HL-60 (cell line): ENCODE measurements around the gene FMNL2.

Source experiments
- DNase-seq, 2 experiments: peaks; one replicate each; pipeline ENCODE4 v3.0.0-alpha.2; 2010 to 2020; ENCODE audit warnings: low read depth in 1 of 2, low spot score in 1 of 2
- H3K27ac ChIP-seq: fragments of 250-450 bp; sonication (Bioruptor Pico); replicated peaks from 2 replicates; pipeline ENCODE4 v1.5.1; 2020; ENCODE audit warnings: mild to moderate bottlenecking, moderate library complexity
- H3K27me3 ChIP-seq: fragments of 250-450 bp; sonication (Bioruptor Pico); 2 replicates; pipeline ENCODE4 v1.5.1; 2021; ENCODE audit warnings: mild to moderate bottlenecking, moderate library complexity; ENCODE audit not compliant: insufficient read depth, poor library complexity, severe bottlenecking
- H3K4me3 ChIP-seq: replicated peaks from 2 replicates; pipeline ENCODE4 v1.5.1; 2011; ENCODE audit warnings: mild to moderate bottlenecking, control low read depth, low read length; ENCODE audit not compliant: insufficient read depth
- CTCF ChIP-seq: IDR thresholded peaks from one replicate; pipeline ENCODE4 v1.5.1; 2011; ENCODE audit warnings: low read length, control low read depth, inconsistent platforms; ENCODE audit not compliant: insufficient read depth
- GABPA ChIP-seq: IDR thresholded peaks from 2 replicates; pipeline ENCODE4 v1.6.1; 2012; ENCODE audit warnings: low read depth
- POLR2AphosphoS5 ChIP-seq: IDR thresholded peaks from 2 replicates; pipeline ENCODE4 v1.6.1; 2012; ENCODE audit warnings: low read depth
- REST ChIP-seq: IDR thresholded peaks from 2 replicates; pipeline ENCODE4 v1.6.1; 2012; ENCODE audit warnings: low read depth; ENCODE audit not compliant: insufficient replicate concordance
- SPI1 ChIP-seq: IDR thresholded peaks from 2 replicates; pipeline ENCODE4 v1.6.1; 2012; ENCODE audit warnings: low read depth, mild to moderate bottlenecking, borderline replicate concordance

FMNL2 gene

GRCh38 chr2:152499331-152499816, 164.4 kb downstream of the FMNL2 start:
- Histone ChIP-seq H3K27me3 (no peaks in the 10 kb centered on the region), H3K27ac (no peak overlapping the region), H3K4me3 (no peak overlapping the region)
- TF ChIP-seq POLR2AphosphoS5, result no peak
- no peak for TF ChIP-seq GABPA
- no peak for TF ChIP-seq SPI1
- TF ChIP-seq REST, result no peak
- no peak for TF ChIP-seq CTCF
- DNase-seq, result no peak

- Histone ChIP-seq H3K4me3 (no peak overlapping the region), H3K27ac (no peak overlapping the region), H3K27me3 (no peaks in the 10 kb centered on the region)
- no peak for TF ChIP-seq REST
- no peak for TF ChIP-seq GABPA
- no peak for DNase-seq
Measured at GRCh38 chr2:152499896-152500735, 165.1 kb downstream of the FMNL2 start.

- H3K27ac ChIP-seq, result no peak overlapping the region
- H3K4me3 ChIP-seq, result no peak overlapping the region
- no peaks in the 10 kb centered on the region for H3K27me3 ChIP-seq
- DNase-seq, result no peak
- TF ChIP-seq REST (no peak), GABPA (no peak), CTCF (no peak), SPI1 (no peak), POLR2AphosphoS5 (no peak)
Measured at GRCh38 chr2:152500772-152501171, 165.8 kb downstream of the FMNL2 start.
